IPS DF 19.7 (cell line): ENCODE results near the gene ITGAE.
"Not testable (repeated sequence)": the region's sequence is repeated elsewhere in the genome, so short reads cannot be mapped to it uniquely, and the experiment has no call there.

Source experiments
- DNase-seq: peaks from one replicate; pipeline ENCODE4 v3.0.0-alpha.2; 2013; ENCODE audit warnings: low read depth, low spot score

The ITGAE gene

DNA sequence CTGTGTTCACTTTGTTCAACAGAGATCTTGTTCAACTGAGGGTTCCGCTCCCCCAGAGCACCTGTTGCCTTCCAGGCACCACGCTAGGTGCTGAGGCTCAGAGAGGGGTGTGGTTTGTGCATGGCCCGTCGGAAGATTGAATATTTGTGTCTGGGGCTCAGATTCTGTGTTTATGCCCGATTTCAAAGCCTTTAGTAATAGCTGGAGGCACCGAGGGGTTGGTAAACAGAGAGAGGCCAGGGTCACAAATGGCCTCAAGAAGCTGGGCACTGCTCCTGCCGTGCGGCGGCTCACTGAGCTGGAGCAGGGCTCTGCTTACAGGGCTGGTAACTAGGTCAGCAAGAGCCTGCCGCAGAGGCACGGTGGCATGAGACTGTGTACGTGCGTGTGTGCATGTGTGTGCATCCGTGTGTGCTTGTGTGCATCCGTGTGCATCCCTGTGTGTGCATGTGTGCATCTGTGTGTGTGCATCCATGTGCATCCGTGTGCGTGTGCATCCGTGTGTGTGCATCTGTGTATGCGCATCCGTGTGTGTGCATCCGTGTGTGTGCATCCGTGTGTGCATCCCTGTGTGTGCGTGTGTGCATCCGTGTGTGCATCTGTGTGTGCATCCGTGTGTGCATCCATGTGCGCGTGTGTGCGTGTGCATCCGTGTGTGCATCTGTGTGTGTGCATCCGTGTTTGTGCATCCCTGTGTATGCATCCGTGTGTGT, 5.4 kb downstream of the ITGAE start:
- no peak for DNase-seq

DNA sequence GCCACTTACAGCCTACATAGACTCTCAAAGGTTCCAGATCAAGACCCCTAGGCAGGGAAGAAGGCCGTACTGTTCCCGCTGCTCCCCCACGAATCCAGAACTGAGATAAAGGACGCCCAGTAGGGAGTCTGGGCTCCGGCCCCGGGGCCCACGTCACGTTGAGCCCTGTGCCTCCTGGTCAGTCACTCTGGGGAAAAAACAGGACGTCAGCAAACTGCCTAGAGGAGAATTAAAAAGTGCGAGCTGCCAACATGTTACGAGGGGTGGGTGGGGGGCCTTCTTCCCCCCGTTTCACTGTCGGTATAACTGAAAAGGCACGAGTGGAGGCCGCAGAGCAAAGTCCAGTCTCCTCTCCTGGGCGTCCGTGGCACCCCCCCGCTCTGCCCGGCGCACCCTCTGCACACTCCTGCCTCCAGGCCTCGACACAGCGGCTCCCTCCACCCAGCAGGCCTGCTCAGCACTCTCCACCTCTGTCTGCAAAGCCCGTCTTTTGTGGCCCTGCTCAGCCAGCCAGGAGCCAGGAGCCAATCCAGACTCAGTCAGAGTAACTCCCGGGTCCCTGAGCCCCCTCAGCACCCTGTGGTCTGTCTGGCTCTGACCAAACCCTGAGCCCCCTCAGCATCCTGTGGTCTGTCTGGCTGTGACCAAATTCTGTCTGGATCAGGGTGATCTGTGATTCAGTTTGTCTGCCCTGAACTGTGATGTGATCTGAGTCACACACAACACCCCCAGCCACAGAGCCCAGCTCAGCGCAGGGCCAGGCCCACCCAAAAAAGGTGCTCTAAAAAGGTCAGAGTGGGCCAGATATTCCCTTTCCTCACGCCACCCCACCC, 6.2 kb downstream of the ITGAE start:
- no peak for DNase-seq

DNA sequence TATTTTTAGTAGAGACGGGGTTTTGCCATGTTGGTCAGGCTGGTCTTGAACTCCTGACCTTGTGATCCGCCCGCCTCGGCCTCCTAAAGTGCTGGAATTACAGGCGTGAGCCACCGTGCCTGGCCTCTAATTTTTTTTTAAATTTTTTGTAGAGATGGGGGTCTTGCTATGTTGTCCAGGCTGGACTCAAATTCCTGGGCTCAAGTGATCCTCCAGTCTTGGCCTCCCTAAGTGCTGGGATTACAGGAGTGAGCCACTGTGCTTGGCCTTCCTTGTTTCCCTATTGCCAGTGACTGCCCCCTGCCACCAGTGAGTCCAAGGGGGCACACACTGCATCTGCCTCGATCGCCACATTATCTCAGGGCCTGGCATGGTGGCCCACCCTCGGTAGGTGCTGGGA, 6.8 kb downstream of the ITGAE start:
- not testable (repeated sequence) for DNase-seq

DNA sequence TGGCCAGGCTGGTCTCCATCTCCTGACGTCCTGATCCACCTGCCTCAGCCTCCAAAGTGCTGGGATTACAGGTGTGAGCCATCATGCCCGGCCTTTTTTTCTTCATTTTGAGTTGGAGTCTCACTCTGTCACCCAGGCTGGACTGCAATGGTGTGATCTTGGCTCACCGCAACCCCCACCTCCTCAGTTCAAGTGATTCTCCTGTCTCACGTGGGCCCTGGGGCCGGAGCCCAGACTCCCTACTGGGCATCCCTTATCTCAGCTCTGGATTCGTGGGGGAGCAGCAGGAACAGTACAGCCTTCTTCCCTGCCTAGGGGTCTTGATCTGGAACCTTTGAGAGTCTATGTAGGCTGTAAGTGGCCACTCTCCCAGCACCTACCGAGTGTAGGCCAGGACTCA, 7.7 kb downstream of the ITGAE start:
- DNase-seq, result not testable (repeated sequence)

DNA sequence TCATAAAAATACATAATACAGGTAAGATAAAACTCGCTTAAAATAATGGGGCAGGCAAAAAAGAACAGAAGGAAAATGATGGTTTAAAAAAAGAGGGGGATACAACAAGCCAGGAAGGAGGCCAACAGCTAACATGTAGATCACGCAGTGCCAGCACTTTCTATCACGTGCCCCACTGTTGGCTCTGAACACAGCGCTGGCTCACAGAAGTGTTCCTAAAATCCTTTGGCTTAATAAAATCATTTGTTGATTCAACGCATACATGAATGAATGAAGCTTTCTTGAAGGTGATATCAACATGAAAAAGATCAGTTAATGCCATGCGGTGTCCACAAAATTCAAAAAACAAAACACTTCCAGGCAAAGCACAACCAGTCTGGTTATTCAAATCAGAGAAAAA, 8.5 kb downstream of the ITGAE start:
- DNase-seq, result no peak

DNA sequence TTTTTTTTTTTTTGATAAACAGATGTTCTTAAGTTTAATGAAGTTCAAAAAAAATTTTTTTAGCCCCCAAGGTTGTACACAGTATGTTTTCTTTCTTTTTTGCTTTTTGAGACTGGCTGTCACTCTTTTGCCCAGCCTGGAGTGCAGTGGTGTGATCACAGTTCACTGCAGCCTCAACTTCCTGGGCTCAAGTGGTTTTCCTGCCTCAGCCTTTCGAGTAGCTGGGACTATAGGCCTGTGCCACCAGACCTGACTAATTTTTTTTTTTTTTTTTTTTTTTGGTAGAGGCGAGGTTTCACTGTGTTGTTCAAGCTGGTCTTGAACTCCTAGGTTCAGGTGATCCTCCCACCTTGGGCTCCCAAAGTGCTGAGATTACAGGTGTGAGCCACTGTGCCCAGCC, 12.8 kb downstream of the ITGAE start:
- DNase-seq, result no peak

DNA sequence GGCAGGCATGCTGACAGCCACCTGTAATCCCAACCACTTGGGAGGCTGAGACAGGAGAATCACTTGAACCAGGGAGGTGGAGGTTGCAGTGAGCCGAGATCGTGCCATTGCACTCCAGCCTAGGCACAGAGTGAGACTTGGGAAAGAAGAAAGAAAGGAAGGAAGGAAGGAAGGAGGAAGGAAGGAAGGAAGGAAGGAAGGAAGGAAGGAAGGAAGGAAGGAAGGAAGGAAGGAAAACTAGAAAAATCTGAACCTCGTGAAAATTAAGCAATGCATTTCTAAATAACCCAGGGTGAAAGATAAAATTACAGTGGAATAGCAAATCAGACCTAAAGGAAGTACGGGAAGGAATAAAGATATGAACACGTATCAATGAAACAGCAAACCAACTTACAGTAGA, 15.7 kb downstream of the ITGAE start:
- DNase-seq, result not testable (repeated sequence)

DNA sequence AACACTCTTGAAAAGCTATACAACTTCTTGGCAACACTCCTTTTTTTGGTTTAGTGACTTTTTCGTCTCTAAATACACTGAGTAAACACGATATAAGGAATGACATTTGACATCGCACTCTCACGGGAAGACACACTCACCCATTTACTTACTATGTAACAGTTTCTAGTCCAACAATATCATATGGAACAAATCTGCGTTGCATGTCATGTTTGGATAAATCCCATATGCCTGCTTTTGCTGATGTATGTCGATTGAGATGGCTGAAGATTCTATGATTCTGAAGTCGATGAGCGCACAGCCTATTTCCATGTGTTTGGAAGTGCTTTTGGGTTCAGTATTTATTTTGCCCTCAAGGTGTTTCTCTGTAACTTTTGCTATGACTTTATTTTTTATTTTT, 18.2 kb downstream of the ITGAE start:
- no peak for DNase-seq

DNA sequence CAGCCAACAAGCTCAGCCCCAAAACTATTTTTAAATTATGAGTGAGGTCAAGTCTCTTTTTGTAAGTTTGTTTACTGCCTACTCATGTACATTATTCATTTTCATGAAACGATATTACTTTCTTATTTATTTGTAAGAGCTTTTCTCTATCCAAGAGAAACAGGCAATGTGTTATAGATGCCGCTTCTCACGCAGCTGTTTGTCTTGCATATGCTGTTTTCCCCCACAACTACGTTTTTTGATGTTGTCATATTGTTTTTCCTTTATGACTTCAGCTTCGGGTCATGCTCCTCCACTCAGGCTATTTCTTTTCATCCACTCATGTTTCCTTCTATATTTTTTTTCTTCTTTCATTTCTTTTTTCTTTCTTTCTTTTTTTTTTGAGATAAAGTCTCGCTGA, 20.0 kb downstream of the ITGAE start:
- DNase-seq, result no peak

DNA sequence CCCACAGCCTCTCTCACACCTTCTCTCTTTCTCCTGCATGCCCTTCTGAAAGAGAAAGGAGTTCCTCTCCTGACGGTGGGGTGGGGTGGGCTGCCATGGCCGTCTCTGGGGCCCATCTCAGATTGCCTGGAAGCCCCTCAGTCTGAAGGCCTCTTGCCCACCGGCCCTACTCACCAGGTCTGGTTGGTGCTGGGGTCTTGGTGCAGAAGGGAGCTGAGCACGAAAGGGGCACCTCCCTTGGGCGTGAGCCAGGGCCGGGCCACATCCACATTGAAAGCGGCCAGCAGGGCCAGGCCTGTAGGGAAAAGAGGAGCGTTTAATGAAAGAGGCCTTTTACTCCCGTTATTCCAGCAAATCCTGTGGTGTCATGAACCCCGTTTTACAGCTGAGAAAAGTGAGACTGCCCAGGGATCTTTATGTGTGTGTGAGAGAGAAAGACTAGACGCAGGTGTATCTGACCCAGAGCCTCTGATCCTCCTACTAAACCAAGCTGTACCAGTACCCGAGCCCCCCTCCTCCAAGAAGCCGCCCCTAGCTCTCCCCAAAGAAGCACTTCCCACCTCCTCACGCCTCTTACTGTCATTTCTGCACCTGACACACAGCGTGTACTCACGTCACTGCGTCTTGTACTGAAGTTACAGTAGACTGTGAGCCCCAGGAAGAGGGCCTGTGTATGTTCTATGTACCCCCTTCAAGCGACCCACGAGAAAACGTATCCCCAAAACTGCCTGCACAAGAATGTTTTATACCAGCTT, 23.4 kb downstream of the ITGAE start:
- no peak for DNase-seq

DNA sequence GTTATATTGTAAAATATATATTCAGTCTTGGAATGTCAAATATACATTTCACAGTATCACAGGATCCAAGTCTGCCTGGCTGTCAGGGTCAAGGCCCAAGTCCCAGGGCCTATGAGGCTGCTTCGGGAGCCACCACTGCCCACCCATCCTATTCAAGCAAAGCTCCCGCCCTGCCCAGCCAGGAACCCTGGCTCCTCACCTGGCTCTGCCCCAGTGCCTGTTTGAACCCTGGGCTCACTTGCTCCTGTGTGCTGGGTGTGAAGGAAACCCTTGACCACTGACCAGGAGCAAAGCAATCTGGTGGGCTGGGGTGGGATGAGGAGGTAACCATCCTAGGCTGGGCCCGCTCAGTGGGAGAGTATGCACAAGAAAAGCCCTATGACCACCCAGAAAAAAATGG, 27.0 kb downstream of the ITGAE start:
- no peak for DNase-seq

DNA sequence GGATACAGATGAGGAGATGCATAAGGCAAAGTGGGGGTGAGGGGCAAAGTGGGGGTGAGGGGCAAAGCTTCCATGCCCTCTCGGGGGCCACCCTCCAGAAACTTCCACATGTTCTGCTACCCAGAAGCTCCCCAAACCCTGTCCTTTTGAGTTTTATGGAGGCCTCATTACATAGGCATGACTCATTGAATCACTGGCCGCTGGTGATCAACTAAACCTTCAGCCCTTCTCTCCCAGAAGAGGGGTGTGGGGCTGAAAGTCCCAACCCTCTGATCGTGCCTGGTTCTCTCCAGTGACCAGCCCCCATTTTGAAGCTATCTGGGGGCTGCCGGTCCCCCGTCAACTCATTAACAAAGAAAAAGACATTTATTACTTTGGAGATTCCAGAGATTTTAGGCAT, 27.5 kb downstream of the ITGAE start:
- no peak for DNase-seq

DNA sequence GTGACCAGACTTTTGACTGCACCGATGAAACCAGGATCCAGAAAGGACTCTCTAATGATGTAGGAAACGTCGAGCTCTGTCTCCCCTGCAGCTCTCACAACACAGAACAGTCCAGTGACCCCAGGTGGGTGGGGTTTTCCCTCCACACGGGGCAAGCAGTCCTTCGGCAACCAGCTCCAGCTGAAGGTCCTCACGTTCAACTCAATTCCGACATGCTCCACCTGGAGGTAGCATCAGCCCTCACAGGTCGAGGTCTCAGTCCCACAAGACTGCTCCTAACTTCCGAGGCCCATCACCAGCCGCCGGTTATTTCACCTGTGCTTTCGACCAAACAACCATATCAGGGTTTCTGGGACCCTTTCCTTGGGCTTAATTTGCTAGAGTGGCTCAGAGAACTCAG, 28.2 kb downstream of the ITGAE start:
- DNase-seq, result peak; percentile 50

DNA sequence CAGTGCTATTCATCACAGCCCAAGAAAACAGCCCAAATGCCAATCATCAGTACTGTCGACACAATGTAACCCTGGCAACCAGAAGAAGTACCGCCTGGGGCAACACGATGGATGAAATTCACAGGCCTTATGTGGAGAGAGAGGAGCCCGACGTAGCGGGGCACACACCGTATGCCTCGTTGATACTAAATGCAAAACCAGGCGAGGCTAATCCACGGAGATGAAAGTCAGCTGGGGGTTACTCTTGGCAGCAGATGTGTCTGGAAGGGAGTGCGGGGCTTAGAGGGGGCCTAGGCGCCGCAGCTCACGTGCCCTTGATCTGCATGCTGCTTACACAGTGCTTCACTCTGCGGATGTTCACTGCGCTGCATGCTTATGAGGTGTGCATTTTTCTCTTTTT, 29.8 kb downstream of the ITGAE start:
- no peak for DNase-seq

DNA sequence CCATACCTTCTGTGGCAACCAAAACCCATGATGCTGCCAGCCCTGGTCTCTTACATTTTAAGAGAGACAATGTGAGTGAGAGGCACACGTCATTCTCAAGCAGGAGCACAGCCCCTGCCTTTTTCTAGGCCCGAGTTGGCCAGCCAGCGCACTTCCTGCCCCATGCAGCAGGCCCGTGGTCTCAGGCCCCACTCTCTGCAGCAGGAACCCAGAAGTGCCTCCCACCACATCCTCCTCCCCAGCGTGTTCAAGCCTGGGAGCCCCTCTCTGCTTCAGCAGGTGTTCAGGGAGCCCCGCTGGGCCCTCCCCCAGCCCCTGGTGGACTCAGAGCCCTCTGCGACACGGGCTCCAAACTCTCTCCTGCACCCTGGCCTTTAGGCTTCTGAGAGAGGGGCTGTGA, 30.5 kb downstream of the ITGAE start:
- DNase-seq, result no peak

DNA sequence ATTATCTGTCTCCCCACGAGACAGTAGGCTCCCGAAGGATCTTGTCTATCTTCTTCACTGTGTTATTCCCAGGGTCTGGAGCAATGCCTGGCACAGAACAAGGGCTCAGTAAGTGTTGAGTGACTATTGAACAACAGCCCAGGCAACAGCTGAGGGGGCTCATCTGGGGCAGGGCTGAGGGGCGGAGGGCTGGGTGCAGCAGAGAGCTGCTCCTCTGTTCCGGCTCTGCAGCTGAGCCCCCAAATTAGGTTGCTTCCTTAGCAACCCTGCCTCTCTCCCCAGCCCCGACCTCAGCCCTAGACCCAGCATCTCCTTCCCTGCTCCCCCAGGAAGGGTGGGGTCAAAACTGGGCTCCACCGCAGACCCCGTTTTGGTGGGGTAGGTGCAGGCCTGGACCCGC, 32.2 kb downstream of the ITGAE start:
- no peak for DNase-seq

DNA sequence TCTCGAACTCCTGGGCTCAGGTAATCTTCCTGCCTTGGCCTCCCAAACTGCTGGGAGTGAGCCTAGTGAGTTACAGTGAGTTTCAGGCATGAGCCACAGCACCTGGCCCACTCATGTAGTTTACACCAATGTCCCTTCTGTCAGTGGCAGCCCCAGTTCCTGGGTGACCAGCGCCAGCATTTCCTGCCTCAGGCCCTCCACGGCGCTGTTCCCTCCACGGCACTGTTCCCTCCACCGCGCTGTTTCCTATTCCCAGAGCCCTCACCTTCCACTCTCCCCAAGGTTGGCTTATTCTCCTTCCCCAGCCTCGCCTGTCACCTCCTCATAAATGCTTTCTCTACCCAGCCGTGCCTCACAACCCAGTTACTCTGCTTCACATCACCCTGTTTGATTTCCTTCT, 32.6 kb downstream of the ITGAE start:
- DNase-seq, result no peak

DNA sequence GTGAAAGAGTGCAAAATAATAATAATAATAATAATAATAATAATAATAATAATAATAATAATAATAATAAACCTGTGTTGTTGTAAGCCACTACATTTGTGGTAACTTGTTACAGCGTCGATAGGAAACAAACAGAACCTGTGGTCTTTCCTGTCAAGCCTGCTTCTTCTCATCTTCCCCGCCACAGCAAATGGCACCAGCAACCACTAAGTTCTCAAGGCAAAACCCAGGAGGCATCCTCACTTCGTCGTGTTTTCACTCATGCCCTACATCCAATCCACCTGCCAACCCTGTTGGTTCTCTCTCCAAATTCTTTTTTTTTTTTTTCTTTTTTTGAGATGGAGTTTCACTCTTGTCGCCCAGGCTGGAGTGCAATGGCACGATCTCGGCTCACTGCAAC, 34.2 kb downstream of the ITGAE start:
- DNase-seq, result no peak

DNA sequence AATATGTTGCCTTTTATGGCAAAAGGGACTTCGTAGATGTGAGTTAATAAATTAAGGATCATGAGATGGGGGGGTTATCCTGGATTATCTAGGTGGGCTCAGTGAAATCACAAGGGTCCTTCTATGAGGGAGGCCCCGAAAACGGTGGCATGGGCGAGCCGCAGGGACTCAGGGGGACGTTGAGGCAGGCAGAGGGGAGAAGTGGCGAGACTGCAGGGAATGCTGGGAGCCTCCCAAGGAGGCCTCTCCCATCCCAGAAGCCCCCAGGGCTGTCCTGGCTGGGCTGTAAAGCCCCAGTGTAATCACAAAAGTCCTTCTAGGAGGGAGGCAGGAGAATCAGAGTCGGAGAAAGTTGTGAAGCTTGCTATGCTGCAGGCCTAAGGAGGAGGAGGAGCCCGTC, 35.0 kb downstream of the ITGAE start:
- no peak for DNase-seq

DNA sequence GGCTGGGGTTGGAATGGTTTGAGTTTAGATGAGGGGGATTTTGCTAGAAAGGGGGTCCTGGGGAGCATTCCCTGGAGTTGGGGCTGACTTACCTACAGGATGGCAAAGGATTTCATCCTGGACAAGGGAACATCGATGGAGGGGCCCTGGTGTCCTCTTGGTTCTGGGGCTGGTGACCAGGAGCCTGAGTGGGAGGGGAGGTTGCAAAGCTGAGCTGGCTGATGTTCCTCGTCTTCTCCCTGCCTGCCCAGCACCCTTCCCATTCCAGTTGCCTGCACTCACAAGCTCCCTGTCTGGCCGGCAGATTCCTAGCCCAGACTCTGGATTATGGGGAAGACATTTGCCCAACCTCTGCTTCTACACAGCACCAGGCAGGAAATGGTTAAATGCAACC, 37.2 kb downstream of the ITGAE start:
- no peak for DNase-seq

DNA sequence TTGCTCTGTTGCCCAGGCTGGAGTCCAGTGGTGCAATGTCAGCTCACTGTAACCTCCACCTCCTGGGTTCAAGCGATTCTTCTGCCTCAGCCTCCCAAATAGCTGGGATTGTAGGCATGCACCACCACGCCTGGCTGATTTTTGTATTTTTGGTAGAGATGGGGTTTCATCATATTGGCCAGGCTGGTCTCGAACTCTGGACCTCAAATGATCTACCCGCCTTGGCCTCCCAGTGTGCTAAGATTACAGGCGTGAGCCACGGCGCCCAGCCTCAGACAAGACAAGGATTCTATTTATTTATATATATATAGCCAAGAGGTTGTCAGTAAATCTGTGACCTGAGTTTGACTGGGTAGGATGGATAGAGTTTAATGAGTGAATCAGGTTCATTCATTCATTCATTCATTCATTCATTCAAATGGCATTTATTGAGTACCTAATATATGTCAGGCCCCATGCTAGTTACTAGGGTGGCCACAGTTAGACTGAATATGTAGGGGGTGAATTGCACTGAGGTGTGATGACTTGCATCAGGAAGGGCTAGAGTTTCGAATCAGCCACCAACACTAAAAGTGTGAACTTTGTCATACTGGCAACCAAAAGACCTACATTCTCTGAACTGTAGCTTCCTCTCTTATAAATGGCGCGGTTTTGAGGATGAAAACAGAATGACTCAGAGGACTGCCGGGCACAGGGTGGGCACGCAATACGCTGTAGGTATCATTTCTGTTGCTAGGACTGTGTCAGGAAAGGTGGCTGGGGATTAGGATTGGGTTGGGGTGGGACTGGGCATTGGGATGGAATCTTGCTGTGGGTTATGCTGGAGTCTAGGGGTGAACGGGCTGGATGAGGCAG, 37.8 kb downstream of the ITGAE start:
- DNase-seq, result no peak

DNA sequence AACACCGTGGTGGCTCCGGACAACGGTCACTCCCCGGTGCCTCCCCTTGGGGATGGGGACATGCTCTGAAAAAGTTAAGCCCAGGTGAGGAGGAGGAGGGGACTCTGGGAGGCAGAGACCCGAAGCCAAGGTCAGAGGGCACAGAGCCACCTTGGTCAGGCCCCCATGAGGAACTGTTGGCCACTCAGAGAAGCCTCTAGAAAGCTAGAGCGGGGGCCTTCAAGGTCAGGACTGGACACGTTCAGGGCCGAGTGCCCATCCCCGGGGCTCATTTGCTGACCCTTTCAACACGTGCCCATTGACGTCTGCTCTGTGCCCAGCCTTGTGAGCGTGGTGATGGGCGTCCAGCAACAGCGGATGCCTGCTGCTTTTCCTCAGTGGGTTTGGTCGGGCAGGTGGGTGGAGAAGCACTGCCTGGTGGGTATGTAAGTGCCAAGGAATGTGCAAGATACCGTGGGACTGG, 39.0 kb downstream of the ITGAE start:
- DNase-seq, result no peak
